ENCODE measurements around the gene DIS3L2. TPM values are rescaled to one million over a fixed set of nuclear protein-coding genes. Genes with fewer than 3 reads are reported as not detected.

Gene DIS3L2
- total RNA-seq, 1 experiment from 2014 or later = 32.6 TPM

GRCh38 chr2:231970461-231970860, 8.9 kb downstream of the DIS3L2 start:
- no TSS peak for BruUV-seq (replicated peaks)
- no peak for TF ChIP-seq CTCF (IDR thresholded peaks at IDR 0.05; ENCODE audit: unreplicated experiment)
- peaks cover 7% of the 10 kb centered on the region for H3K36me3 Mint-ChIP-seq (ENCODE audit: insufficient read depth, unreplicated experiment)
- no peak overlapping the region for H3K27ac Mint-ChIP-seq (ENCODE audit: low read depth, unreplicated experiment)
- no peak overlapping the region for H3K4me3 Mint-ChIP-seq (ENCODE audit: unreplicated experiment)
- DNase-seq (ENCODE audit: unreplicated experiment) = no peak
- H3K27me3 Mint-ChIP-seq (ENCODE audit: insufficient read depth, unreplicated experiment) = no peaks in the 10 kb centered on the region
- H3K9me3 Mint-ChIP-seq (ENCODE audit: unreplicated experiment) = no peaks in the 10 kb centered on the region
- CTCF ChIA-PET = no interaction called here
- POLR2A ChIA-PET = interaction anchor here (1.2 kb wide), 1 partner anchor 8 kb away, joined by 3 read pairs; no protein-coding TSS in a partner anchor
- intact Hi-C loops (cut with micrococcal nuclease) = no loop called here
- peaks cover 6% of the 10 kb centered on the region for H3K4me1 Mint-ChIP-seq (ENCODE audit: insufficient read depth, unreplicated experiment)

- peaks cover 10% of the 10 kb centered on the region for H3K36me3 Mint-ChIP-seq (ENCODE audit: insufficient read depth, unreplicated experiment)
- no peak overlapping the region for H3K4me3 Mint-ChIP-seq (ENCODE audit: unreplicated experiment)
- DNase-seq (ENCODE audit: unreplicated experiment) = no peak
- intact Hi-C loops (cut with micrococcal nuclease) = no loop called here
- BruUV-seq (replicated peaks) = no TSS peak
- POLR2A ChIA-PET = interaction anchor here (0.5 to 2.5 kb wide), 4 partner anchors 7 to 470 kb away, joined by 3 to 8 read pairs (median 4); no protein-coding TSS in a partner anchor
- no peaks in the 10 kb centered on the region for H3K9me3 Mint-ChIP-seq (ENCODE audit: unreplicated experiment)
- H3K4me1 Mint-ChIP-seq (ENCODE audit: insufficient read depth, unreplicated experiment) = no peaks in the 10 kb centered on the region
- no peaks in the 10 kb centered on the region for H3K27me3 Mint-ChIP-seq (ENCODE audit: insufficient read depth, unreplicated experiment)
- H3K27ac Mint-ChIP-seq (ENCODE audit: low read depth, unreplicated experiment) = no peak overlapping the region
- no peak for TF ChIP-seq CTCF (IDR thresholded peaks at IDR 0.05; ENCODE audit: unreplicated experiment)
- CTCF ChIA-PET = interaction anchor here (0.8 kb wide), 1 partner anchor 465 kb away, joined by 3 read pairs; no protein-coding TSS in a partner anchor
Observed at GRCh38 chr2:231975001-231975400, 13.5 kb downstream of the DIS3L2 start.

GRCh38 chr2:231977430-231977829, 15.9 kb downstream of the DIS3L2 start:
- no peak for DNase-seq (ENCODE audit: unreplicated experiment)
- intact Hi-C loops (cut with micrococcal nuclease) = no loop called here
- no peaks in the 10 kb centered on the region for H3K27me3 Mint-ChIP-seq (ENCODE audit: insufficient read depth, unreplicated experiment)
- no TSS peak for BruUV-seq (replicated peaks)
- ChIA-PET CTCF (no interaction called here), POLR2A (interaction anchor here (0.9 kb wide), 1 partner anchor 13 kb away, joined by 3 read pairs; no protein-coding TSS in a partner anchor)
- no peak overlapping the region for H3K27ac Mint-ChIP-seq (ENCODE audit: low read depth, unreplicated experiment)
- no peak for TF ChIP-seq CTCF (IDR thresholded peaks at IDR 0.05; ENCODE audit: unreplicated experiment)
- no peak overlapping the region for H3K4me3 Mint-ChIP-seq (ENCODE audit: unreplicated experiment)
- no peaks in the 10 kb centered on the region for H3K4me1 Mint-ChIP-seq (ENCODE audit: insufficient read depth, unreplicated experiment)
- H3K9me3 Mint-ChIP-seq (ENCODE audit: unreplicated experiment) = no peaks in the 10 kb centered on the region
- H3K36me3 Mint-ChIP-seq (ENCODE audit: insufficient read depth, unreplicated experiment) = peaks cover 12% of the 10 kb centered on the region

- BruUV-seq (replicated peaks) = no TSS peak
Observed at GRCh38 chr2:231984992-231985391, 23.5 kb downstream of the DIS3L2 start.

More at GRCh38 chr2:231984992-231985391, 23.5 kb downstream of the DIS3L2 start:
- TF ChIP-seq CTCF (IDR thresholded peaks at IDR 0.05; ENCODE audit: unreplicated experiment) = no peak
- Mint-ChIP-seq H3K4me3 (ENCODE audit: unreplicated experiment) (no peak overlapping the region), H3K4me1 (ENCODE audit: insufficient read depth, unreplicated experiment) (peaks cover 15% of the 10 kb centered on the region), H3K9me3 (ENCODE audit: unreplicated experiment) (no peaks in the 10 kb centered on the region), H3K36me3 (ENCODE audit: insufficient read depth, unreplicated experiment) (peaks cover 14% of the 10 kb centered on the region), H3K27ac (ENCODE audit: low read depth, unreplicated experiment) (no peak overlapping the region), H3K27me3 (ENCODE audit: insufficient read depth, unreplicated experiment) (no peaks in the 10 kb centered on the region)
- intact Hi-C loops (cut with micrococcal nuclease) = no loop called here
- no peak for DNase-seq (ENCODE audit: unreplicated experiment)
- POLR2A ChIA-PET = interaction anchor here (0.7 to 2.3 kb wide), 5 partner anchors 9 to 255 kb away, joined by 3 to 12 read pairs (median 3); partner anchors contain the start of gene DIS3L2
- CTCF ChIA-PET = interaction anchor here (0.6 kb wide), 1 partner anchor 62 kb away, joined by 3 read pairs; no protein-coding TSS in a partner anchor
